GM19239 (cell line): ENCODE results near the gene ABCA4.
"Not testable (repeated sequence)": the region's sequence is repeated elsewhere in the genome, so short reads cannot be mapped to it uniquely, and the experiment has no call there.

Experiments used
- DNase-seq: peaks from one replicate; pipeline ENCODE4 v3.0.0; 2011; ENCODE audit warnings: low spot score; ENCODE audit not compliant: insufficient read length
- FAIRE-seq: peaks from 2 replicates; lab custom pipeline; 2011; peaks lifted over from hg19 to GRCh38; lab: Jason Lieb, UNC

Gene ABCA4

DNA sequence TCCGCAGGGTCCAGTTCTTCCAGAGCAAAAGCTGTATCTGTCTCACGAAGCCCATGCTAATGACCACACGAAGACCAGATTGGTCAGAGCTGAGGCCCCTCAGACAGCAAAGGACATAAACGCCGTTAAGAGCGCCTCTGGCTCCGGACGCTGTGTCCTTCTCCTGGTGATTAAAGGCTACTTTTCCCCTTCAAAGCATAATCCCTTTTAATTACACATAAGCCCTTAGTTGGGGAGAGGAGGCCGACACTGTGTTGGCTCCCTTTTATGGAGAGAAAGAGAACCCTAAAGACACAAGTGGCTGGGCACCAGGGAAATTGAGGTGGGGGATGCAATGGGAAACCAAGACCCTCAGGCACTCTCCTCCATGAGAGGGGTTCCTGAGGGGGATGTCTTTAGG is at the start of gene ABCA4:
Gene ABCA4, minus strand, starts transcription at position 158 of the 400 bp plus-strand sequence. Its CDS starts 103 bp downstream, at position 55.
- no peak for DNase-seq
- no peak for FAIRE-seq

- FAIRE-seq, result no peak
- no peak for DNase-seq
These were observed 48.2 kb upstream of the ABCA4 start for GRCh38 chr1:94169126-94169525.

DNA sequence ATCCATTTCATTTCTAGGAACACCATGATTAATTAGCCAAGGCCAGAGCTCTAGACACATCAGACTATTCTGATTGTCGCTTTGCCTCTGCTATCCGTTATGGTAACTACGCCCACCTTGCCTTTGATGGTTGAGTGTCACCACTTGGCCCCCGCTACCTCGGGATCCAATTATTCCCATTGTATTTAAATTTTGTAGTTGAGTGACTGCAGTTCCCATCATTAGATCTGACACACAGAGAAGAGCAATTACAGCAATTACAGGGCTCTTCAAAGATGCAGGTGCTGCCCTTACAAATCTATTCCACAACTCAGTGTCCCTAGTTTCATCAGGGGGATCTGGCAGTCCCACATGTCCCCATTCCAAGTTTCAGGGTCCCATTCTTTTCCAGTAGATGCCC is 44.9 kb upstream of the ABCA4 start:
- DNase-seq, result no peak
- no peak for FAIRE-seq

GRCh38 chr1:94164885-94165284 is 43.9 kb upstream of the ABCA4 start:
- not testable (repeated sequence) for DNase-seq, FAIRE-seq

DNA sequence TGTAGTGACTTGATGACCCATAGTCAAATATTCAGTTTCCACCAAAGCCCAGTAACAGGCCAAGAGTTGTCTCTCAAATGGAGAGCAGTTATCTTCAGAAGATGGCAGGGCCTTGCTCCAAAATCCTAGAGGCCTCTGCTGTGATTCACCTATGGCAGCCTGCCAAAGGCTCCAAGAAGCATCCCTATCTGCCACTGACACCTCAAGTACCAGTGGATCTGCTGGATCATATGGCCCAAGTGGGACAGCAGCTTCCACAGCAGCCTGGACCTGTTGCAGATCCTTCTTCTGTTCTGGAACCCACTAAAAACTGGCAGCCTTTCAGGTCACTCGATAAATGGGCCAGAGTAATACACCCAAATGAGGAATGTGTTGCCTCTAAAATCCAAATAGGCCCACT is 43.2 kb upstream of the ABCA4 start:
- DNase-seq, FAIRE-seq: not testable (repeated sequence)

- not testable (repeated sequence) for DNase-seq, FAIRE-seq
These were observed 42.3 kb upstream of the ABCA4 start for GRCh38 chr1:94163249-94163648.

DNA sequence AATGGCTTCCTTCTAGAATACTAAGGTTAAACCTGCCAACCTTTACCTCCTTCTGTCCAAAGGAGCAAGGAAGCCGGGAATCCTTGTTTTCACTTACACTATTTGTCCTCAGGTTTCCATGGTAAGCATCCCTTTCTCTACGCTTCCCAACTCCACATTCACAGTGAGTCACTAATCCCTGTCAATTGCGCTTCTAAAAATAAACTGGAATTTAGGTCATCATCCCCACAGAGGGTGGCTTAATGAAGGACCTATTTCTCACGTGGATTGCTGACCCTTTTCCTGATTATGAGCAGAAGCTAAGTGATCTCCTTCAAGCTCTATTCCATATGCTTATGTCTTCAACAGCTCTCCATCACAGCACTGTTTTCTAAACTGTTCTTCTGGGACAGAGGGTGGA is 39.9 kb upstream of the ABCA4 start:
- no peak for DNase-seq
- no peak for FAIRE-seq

GRCh38 chr1:94156096-94156625 is 35.2 kb upstream of the ABCA4 start:
- DNase-seq (no peak), FAIRE-seq (no peak)

DNA sequence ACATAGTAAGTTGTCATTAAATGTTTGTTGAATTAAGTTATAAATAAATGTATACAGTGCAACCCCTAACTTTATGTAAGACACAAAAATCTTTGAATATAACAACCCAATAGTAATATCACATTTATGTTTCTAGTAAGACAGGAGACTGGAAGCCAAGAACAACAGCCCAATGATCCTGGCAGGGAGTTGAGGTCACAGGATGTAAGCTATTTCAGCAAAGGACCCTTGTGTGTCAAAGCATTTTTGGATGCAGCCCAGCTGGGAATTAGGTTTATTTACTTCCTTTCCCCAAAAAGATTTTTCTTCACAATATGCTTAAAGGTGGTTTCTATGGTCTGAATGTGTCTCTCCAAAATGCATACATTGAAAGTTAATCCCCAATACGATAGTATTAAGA is 34.0 kb upstream of the ABCA4 start:
- no peak for FAIRE-seq
- no peak for DNase-seq

- FAIRE-seq (no peak), DNase-seq (no peak)
These were observed 32.2 kb upstream of the ABCA4 start for GRCh38 chr1:94153133-94153532.

- FAIRE-seq, DNase-seq: not testable (repeated sequence)
These were observed 28.2 kb upstream of the ABCA4 start for GRCh38 chr1:94149166-94149565.

- DNase-seq (no peak), FAIRE-seq (no peak)
These were observed 25.3 kb upstream of the ABCA4 start for GRCh38 chr1:94146273-94146672.

DNA sequence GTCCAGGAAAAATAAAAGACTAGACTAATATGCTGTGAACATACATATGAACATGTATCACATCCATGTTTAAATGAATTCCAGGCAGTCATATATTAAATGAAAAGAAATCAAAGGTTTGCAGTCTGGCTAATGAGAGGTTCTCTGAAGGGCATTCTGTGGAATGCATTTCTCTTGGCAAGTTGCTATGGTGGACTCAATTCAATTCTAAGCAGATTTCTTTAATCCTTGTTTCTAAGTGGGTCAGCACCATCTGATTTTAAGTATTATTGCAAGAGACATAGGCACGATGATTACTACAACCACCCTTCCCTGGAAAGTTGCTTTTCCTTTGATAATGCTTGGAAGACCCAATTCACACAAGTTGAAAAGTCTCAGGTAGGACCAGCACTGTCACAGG is 23.9 kb upstream of the ABCA4 start:
- no peak for DNase-seq
- FAIRE-seq, result no peak

DNA sequence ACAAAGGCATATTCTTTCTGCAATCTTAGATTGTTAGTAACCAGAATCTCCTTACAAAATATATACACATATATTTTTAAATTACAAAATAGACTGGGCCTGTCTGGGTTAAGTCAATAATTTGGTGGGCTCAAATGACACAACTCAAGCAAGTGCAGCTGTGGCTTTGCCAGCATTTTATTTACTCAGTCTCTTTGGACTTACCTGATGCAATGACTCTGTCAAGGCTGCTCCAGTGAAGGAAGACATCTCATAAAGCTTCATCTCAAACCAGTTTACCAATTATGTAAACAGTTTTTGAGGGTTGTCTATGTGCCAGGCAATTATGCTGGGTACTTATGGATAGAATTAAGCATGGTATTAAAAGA is 22.8 kb upstream of the ABCA4 start:
- no peak for DNase-seq
- FAIRE-seq, result no peak

DNA sequence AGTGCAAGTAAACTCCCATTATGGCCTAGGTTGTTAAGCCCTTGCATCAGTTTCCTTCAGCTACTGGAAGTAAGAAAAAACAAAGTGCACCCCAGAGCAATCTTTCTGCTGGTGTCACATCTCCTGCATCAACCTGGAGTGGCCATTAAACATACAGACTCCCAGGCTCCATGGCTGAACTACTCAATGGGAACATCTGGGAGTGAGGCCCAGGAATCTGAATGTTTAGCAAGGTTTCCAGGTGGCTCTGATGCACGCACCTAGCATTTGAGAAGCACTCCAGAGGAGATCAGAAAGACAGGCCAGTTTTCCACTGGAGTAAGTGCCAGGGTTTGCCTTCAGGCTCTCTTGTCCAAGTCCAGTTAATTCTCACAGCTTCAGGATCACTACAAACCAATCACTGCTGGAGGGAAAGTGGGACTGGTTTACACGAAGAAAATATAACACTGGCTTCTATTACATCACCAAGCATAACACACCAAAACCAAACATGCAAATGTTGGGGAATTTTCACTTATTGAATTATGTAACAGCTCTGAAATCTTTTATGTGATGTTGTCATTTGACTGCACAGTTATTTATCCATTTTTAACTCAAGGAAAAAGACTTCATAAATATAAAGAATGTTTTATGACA is 22.3 kb upstream of the ABCA4 start:
- DNase-seq, result no peak
- no peak for FAIRE-seq

GRCh38 chr1:94142583-94142982 is 21.6 kb upstream of the ABCA4 start:
- FAIRE-seq (no peak), DNase-seq (no peak)

GRCh38 chr1:94142022-94142421 is 21.1 kb upstream of the ABCA4 start:
- DNase-seq (no peak), FAIRE-seq (no peak)

DNA sequence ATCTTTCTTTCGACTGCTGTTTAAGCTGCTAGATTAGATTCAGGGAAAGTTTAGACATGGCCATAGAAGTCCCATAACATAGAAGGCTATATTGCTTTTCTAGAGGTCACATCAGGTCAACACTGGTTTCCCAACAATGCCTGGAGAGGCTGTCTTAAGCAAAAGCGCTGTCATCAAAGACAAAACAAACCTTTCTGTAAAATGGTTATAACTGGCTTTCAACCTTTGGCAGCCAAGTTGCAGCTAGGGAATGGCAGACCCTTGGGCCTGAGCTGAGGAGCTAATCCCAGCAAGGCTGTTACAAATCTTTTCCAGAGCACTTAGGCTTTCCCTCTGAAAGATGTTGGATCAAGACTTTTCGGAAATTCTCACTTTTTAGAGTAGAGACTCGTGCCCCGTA is 11.2 kb upstream of the ABCA4 start:
- FAIRE-seq, result no peak

GRCh38 chr1:94130851-94131595 is 10.1 kb upstream of the ABCA4 start:
- DNase-seq, result no peak
- FAIRE-seq, result no peak

More for the DNA sequence above, 11.2 kb upstream of the ABCA4 start:
- DNase-seq, result no peak

DNA sequence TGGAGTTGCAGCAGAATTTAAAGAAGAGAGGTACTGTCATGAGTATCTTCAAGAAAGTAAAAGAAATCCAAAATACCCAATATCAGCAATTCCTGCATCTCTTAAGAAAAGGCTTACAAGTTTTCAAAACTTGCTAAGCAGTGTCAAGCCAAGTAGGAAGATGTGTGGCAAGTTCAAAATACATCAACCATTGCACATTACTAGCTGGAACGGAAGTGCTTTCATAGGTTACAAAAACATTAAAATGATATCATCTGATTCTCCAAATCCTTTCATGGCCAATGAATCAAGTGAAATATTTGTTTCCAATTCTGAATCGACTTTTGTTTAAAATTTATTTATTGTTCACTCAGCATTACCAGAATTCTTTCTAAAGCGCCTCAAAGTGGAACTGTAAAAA is 5.7 kb upstream of the ABCA4 start:
- no peak for FAIRE-seq

More for the DNA sequence above, 5.7 kb upstream of the ABCA4 start:
- DNase-seq, result no peak
